CD4-positive, alpha-beta T cell treated with Interleukin-4 for 1 hour (primary cell): ENCODE results near the gene HDAC11.

Experiments used
- DNase-seq, 2 donors: peaks; one replicate each; pipeline ENCODE4 v3.0.0-alpha.2; 2020 to 2022

HDAC11 gene

GRCh38 chr3:13526626-13526949, 46.5 kb downstream of the HDAC11 start:
- no peak for DNase-seq

- no peak for DNase-seq
Observed at GRCh38 chr3:13528217-13528867, 48.2 kb downstream of the HDAC11 start.

- DNase-seq: no peak
Observed at GRCh38 chr3:13529196-13530112, 49.3 kb downstream of the HDAC11 start.

- no peak for DNase-seq
Observed at GRCh38 chr3:13530241-13531009, 50.3 kb downstream of the HDAC11 start.

- no peak for DNase-seq
Observed at GRCh38 chr3:13532085-13532484, 52.0 kb downstream of the HDAC11 start.

GRCh38 chr3:13532631-13533030, 52.5 kb downstream of the HDAC11 start:
- DNase-seq: no peak

GRCh38 chr3:13533885-13534301, 53.8 kb downstream of the HDAC11 start:
- DNase-seq: no peak

GRCh38 chr3:13535526-13535875, 55.4 kb downstream of the HDAC11 start:
- DNase-seq: no peak

- no peak for DNase-seq
Observed at GRCh38 chr3:13535905-13536304, 55.8 kb downstream of the HDAC11 start.

- no peak for DNase-seq
Observed at GRCh38 chr3:13536432-13536831, 56.3 kb downstream of the HDAC11 start.

GRCh38 chr3:13536832-13537231, 56.7 kb downstream of the HDAC11 start:
- DNase-seq: no peak

GRCh38 chr3:13537244-13537908, 57.3 kb downstream of the HDAC11 start:
- no peak for DNase-seq

- DNase-seq: no peak
Observed at GRCh38 chr3:13537909-13538296, 57.8 kb downstream of the HDAC11 start.

- DNase-seq: no peak
Observed at GRCh38 chr3:13538520-13539291, 58.6 kb downstream of the HDAC11 start.

- DNase-seq: no peak
Observed at GRCh38 chr3:13539292-13539638, 59.2 kb downstream of the HDAC11 start.

GRCh38 chr3:13539671-13540070, 59.6 kb downstream of the HDAC11 start:
- DNase-seq: no peak

GRCh38 chr3:13540297-13540995, 60.3 kb downstream of the HDAC11 start:
- no peak for DNase-seq

- DNase-seq: no peak
Observed at GRCh38 chr3:13541691-13542090, 61.6 kb downstream of the HDAC11 start.

GRCh38 chr3:13542142-13542541, 62.0 kb downstream of the HDAC11 start:
- DNase-seq: no peak

GRCh38 chr3:13543253-13543652, 63.1 kb downstream of the HDAC11 start:
- no peak for DNase-seq

GRCh38 chr3:13544293-13544831, 64.3 kb downstream of the HDAC11 start:
- DNase-seq: peak; percentile 47 to 50
